Astrocyte of the cerebellum (primary cell): ENCODE results near the gene XYLT1.

ENCODE experiments used
- DNase-seq: peaks from one replicate; pipeline ENCODE4 v3.0.0-alpha.2; 2011; ENCODE audit warnings: low read depth
- H3K4me3 ChIP-seq: 2 replicates; pipeline ENCODE4 v1.5.1; 2011; ENCODE audit warnings: mild to moderate bottlenecking, low read depth, low read length, moderate library complexity
- CTCF ChIP-seq: IDR thresholded peaks from 2 replicates; pipeline ENCODE4 v1.5.1; 2012; ENCODE audit warnings: low read length, low read depth, moderate library complexity, mild to moderate bottlenecking; ENCODE audit errors: missing control alignments
- in situ Hi-C: cut with HindIII; loops from 2 replicates; pipeline ENCODE4 v1.10.0; 2017; ENCODE audit warnings: low sequenced_read_pairs

XYLT1 gene

GRCh38 chr16:17270683-17271109 lies 200.1 kb downstream of the XYLT1 start:
- H3K4me3 ChIP-seq = no peak overlapping the region
- no peak for TF ChIP-seq CTCF
- in situ Hi-C loops = no loop called here
- no peak for DNase-seq

- TF ChIP-seq CTCF = no peak
- no peak for DNase-seq
- in situ Hi-C loops = no loop called here
- H3K4me3 ChIP-seq = no peak overlapping the region
Measured at GRCh38 chr16:17270111-17270510, 200.6 kb downstream of the XYLT1 start.

- TF ChIP-seq CTCF = no peak
- in situ Hi-C loops = no loop called here
- H3K4me3 ChIP-seq = no peak overlapping the region
- no peak for DNase-seq
Measured at GRCh38 chr16:17269439-17269838, 201.3 kb downstream of the XYLT1 start.

GRCh38 chr16:17266608-17267313 lies 204.0 kb downstream of the XYLT1 start:
- in situ Hi-C loops = no loop called here
- no peak for DNase-seq
- no peak for TF ChIP-seq CTCF
- no peak overlapping the region for H3K4me3 ChIP-seq

GRCh38 chr16:17265154-17265553 lies 205.6 kb downstream of the XYLT1 start:
- in situ Hi-C loops = no loop called here

GRCh38 chr16:17261197-17261858 lies 209.4 kb downstream of the XYLT1 start:
- no peak for TF ChIP-seq CTCF
- in situ Hi-C loops = no loop called here
- DNase-seq = no peak
- no peak overlapping the region for H3K4me3 ChIP-seq

More at GRCh38 chr16:17265154-17265553, 205.6 kb downstream of the XYLT1 start:
- no peak for DNase-seq
- H3K4me3 ChIP-seq = no peak overlapping the region
- TF ChIP-seq CTCF = no peak
